Activated T-cell treated with anti-CD3 and anti-CD28 coated beads, Interleukin-2, amount 50 U/mL, for 72 hours (primary cell): ENCODE data around the gene INTS14. TPM values are rescaled to one million over a fixed set of nuclear protein-coding genes. Genes with fewer than 3 reads are reported as not detected.

Source experiments
- ATAC-seq, 2 donors: fragments of 150-1000 bp; cut with Tn5 transposase; replicated peaks in 1 of 2; 2 replicates each; pipeline ENCODE4 v1.10.0; 2021; ENCODE audit warnings: moderate library complexity in 2 of 2, mild to moderate bottlenecking in 1 of 2
- DNase-seq, 2 donors: peaks; one replicate each; pipeline ENCODE4 v3.0.0; 2021 to 2022; ENCODE audit warnings: mixed read lengths in 1 of 2
- H3K27ac Mint-ChIP-seq: one replicate; pipeline ENCODE4 v1.8.0; 2022; ENCODE audit warnings: mild to moderate bottlenecking, moderate library complexity, mixed read lengths
- H3K27me3 Mint-ChIP-seq: one replicate; pipeline ENCODE4 v1.8.0; 2022; ENCODE audit warnings: low read depth, mixed read lengths
- H3K36me3 Mint-ChIP-seq, 2 donors: one replicate each; pipeline ENCODE4 v1.8.0; 2022; ENCODE audit warnings: mixed read lengths in 2 of 2, mild to moderate bottlenecking in 1 of 2; ENCODE audit not compliant: insufficient read depth in 2 of 2
- H3K4me1 Mint-ChIP-seq: one replicate; pipeline ENCODE4 v1.8.0; 2022; ENCODE audit warnings: low read depth, mixed read lengths
- H3K4me3 Mint-ChIP-seq, 2 donors: one replicate each; pipeline ENCODE4 v1.8.0; 2022; ENCODE audit warnings: mild to moderate bottlenecking in 2 of 2, mixed read lengths in 2 of 2, moderate library complexity in 2 of 2
- H3K9me3 Mint-ChIP-seq, 2 donors: one replicate each; pipeline ENCODE4 v1.8.0; 2022; ENCODE audit warnings: mixed read lengths in 2 of 2
- total RNA-seq, 2 donors: library from RNA; stranded (reverse); gene quantifications; one replicate each; pipeline ENCODE4 v1.2.3, GENCODE V29; 2022

The INTS14 gene
- total RNA-seq, 2 donors from 2014 or later: 48.9 to 53.7 TPM

DNA sequence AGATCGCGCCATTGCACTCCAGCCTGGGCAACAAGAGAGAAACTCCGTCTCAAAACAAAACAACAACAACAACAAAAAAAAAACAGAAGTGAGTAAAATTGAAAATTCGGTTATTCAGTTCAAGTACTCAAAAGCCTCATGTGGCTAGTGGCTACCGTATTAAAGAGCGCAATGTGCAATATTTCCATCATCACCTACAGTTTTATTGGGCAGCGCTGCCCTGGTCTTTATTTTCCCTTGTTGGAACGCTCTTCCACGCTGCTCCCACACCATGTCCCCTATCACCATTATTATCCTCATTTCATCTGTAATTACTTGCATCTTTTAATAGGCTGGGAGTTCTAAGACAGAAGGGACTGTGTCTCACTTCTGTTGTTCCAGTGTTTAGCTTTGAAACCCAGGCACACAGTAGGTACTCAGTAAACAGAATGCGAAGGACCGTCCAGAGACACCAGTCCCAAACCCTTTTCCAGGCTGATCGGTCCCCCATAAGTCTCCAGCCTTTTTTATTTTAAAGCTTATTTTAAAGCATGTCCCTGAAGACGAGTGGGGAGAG, 81.1 kb downstream of the INTS14 start:
- Mint-ChIP-seq H3K36me3 (peaks cover 0 to 2% of the 10 kb centered on the region in 2 donors), H3K27me3 (no peaks in the 10 kb centered on the region), H3K9me3 (no peaks in the 10 kb centered on the region), H3K4me3 (peak overlapping the region; percentile 89 to 96), H3K27ac (peak overlapping the region; percentile 96), H3K4me1 (peaks cover 44% of the 10 kb centered on the region)
- no peak for DNase-seq
- no peak for ATAC-seq

Other genes with a start within 250 kb of the INTS14 start
- not detected for gene IGDCC3, start 233.1 kb downstream of the INTS14 start, total RNA-seq
- under 1 TPM; 0.12 to 0.56 TPM for gene IGDCC4, start 188.2 kb downstream of the INTS14 start, total RNA-seq
- gene DPP8, start 93.4 kb downstream of the INTS14 start, total RNA-seq: 10 to 100 TPM; 36.1 to 38.6 TPM
- 10 to 100 TPM; 28.3 to 40.8 TPM for gene HACD3, start 80.7 kb downstream of the INTS14 start, total RNA-seq
- gene SLC24A1, start 10.8 kb upstream of the INTS14 start, total RNA-seq: 10 to 100 TPM in 1 of 2 donors, 1 to 10 TPM in 1; 7.7 to 12.9 TPM
- gene DENND4A, start 181.2 kb upstream of the INTS14 start, total RNA-seq: 10 to 100 TPM; 56.7 to 59.3 TPM